NCI-H128 (cell line): ENCODE measurements around the gene CFAP57.
"Not testable (repeated sequence)": the region's sequence is repeated elsewhere in the genome, so short reads cannot be mapped to it uniquely, and the experiment has no call there.

Source experiments
- DNase-seq: peaks from one replicate; lab custom pipeline; 2025; ENCODE audit not compliant: unreplicated experiment; lab: John Stamatoyannopoulos, UW

CFAP57 gene

DNA sequence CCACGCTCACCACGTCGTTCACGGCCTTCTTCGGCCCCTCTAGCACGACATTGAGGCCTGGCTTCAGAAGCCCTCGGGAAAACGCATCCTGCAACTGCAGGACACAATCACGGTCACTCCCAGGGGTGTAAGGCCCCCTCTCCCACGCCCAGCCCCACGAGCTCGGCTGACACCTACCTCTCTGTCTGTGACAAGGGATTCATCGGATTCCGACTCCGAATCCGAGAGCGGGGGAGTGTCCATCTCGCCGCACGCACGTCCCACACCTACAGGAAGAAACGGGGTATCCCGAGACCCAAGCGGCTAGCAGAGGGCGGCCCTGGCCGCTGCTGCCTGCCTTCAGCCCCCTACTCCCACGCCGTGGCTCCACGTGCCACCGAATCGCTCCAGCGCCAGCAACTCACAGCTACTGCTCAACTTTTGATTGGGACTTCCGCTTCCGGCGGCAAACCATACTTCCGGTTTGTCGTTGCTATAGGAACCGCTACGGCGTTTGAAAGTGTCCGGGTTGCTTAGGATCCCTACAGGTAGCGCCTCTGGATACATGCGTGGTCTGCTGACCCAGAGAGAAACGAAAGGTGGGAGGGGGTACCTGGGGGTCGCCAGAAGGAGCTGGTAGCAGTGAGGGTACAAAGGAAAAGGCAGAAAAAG, at the start of gene CFAP57, which contains the start of gene EBNA1BP2:
TSS of gene CFAP57 (plus strand) at position 455 of the 651 bp plus-strand sequence. CDS start 424 bp downstream, outside the sequence.
TSS of gene EBNA1BP2 (minus strand) at position 415 of the 651 bp plus-strand sequence. CDS start at position 243, 172 bp downstream.
- DNase-seq: peak; percentile 74

DNA sequence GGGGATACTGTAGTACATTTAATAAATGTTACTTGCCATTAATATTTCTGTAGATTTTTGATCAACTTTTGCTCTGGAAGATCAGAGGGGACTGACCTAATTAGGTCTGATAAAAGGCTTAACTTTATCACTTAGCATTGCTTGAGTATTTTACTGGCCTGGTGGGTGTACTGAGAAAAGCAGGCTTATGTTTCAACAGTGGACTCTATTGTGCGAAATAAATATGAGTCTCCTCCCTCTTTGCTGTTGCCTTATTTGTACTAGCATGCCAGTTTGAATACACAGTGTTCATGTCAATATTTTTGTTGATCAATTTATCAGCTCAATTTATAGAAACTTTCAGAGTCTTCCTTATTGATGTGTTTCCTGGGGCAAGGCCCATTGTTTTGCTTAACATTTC, 49.1 kb upstream of the CFAP57 start:
- no peak for DNase-seq

DNA sequence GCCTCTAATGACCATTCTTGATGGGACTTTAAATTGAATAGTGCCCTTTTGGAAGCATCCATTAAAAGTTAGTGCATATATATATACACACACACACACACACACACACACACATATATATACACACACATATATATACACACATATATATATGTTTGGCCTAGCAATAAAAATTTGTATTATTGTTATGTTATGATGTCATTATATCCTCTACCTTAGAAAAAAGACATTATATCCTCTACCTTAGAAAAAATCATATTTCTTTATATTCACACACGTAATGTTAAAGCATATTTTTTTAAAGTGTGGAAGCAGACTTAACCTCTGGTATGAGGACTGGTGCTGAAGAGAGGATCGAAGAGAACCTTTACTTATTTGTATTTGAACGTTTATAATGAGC, 43.3 kb upstream of the CFAP57 start:
- no peak for DNase-seq

DNA sequence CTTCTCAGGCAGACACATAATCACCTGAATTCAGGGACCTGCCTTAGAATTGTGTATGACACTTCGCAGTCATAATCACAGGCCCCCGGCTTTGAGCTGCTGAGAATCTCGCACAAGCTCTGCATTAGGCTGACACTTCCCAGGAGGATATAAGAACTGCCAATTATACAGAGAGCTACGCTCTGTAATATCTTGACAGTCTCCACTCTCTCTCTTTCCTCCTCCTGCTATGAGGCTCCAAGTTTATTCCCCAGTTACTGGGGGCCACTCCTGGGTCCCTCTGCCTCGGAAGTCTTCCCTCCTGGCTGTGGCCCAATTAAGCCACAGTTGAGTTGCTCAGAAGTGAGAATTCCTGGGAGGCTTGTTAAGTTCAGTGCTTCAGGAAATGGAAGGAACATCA, 42.7 kb upstream of the CFAP57 start:
- no peak for DNase-seq

GRCh38 chr1:43134068-43134467, 38.1 kb upstream of the CFAP57 start:
- no peak for DNase-seq

DNA sequence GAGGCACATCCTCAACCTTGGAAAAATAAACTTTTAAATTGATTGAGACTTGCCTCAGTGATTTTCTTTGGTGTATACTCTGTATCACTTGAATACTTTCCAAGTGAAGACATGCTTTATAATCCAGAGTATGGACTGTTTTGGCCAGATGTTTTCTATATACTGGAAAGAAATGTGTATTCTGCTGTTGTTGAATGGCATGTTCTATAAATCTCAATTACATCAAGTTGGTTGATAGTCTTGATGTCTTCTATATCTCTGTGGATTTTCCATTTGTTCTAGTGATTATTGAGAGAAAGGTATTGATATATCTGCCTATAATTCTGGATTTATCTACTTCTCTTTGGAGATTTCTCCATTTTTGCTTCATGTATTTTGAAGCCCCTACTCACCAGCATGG, 37.5 kb upstream of the CFAP57 start:
- DNase-seq: no peak

DNA sequence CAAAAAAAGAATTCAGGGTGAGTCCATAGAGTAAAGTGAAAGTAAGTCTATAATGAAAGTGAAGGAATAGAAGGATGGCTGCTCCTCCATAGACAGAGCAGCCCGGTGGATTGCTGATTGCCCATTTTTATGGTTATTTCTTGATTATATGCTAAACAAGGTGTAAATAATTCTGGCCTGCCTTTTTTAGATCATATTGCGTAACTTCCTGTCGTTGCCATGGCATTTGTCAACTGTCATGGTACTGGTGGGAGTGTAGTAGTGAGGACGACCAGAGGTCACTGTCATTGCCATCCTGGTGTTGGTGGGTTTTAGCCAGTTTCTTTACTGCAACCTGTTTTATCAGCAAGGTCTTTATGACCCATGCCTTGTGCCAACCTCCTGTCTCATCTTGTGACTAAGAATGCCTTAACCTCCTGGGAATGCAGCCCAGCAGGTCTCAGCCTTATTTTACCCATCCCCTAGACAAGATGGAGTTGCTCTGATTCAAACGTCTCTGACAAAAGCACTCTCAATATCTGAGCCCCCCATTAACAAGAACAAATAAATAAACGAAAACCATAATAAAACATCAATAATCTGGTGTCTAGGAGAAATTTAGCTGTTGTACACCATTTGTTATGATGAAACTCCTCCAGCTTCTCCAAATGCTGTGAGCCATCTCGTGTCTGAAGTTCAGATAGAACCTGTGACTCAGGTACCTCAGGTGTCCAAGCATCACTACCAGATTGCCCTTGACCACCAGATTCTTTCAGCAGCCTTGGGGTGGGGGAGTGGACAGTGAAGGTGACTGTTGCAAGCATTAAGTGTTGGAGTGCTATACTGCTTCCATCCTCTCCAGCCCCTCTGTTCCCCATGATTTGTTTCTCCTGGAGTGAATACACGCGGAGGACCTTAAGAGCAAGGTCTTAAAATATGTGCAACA, 36.0 kb upstream of the CFAP57 start:
- DNase-seq: no peak

DNA sequence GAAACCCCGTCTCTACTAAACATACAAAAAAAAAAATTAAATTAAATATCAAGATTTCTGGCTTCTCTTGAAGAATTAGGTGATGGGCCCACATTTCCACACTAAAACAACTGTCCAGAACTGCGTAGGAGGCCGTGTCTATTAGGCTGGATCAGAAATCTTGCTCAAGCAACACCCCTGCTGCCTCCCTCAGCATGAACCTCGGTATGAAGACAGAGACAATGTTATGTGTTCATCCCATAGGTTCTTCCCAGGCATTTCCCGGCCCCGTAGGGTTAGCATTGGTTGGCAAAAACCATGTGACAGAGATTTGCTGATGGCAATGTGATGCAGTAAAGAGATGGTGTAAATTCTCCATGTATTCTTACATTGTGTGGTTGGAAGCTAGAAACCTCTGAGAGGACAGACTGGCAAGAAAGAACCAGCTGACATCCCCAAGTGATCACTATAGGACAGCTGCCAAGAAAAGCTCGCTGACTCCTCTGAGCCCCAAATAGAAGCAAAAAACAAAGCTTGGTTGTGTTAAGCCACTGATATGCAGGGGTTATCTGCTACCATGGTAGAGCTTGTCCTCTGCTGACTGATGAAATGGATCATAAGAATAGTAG, 34.6 kb upstream of the CFAP57 start:
- no peak for DNase-seq

GRCh38 chr1:43139295-43139694, 32.8 kb upstream of the CFAP57 start:
- DNase-seq: not testable (repeated sequence)

DNA sequence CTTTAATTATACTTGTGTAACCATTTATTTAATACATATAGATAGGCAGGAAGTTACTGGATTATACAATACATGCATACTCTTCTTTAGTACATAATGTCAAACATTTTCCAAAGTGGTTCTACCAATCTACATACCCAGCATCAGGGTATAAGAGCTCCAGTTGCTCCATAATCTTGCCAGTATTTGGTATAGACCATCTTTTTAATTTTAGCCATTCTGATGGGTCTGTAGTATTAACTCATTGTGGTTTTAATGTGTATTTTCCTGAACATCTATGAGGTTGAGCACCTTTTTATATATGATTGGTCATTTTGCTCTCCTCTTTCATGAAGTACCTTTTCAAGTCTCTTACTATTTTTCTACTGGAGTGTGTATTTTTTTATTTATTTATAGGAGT, 32.1 kb upstream of the CFAP57 start:
- no peak for DNase-seq

GRCh38 chr1:43140583-43140982, 31.5 kb upstream of the CFAP57 start:
- no peak for DNase-seq

GRCh38 chr1:43143441-43143888, 28.7 kb upstream of the CFAP57 start:
- no peak for DNase-seq

DNA sequence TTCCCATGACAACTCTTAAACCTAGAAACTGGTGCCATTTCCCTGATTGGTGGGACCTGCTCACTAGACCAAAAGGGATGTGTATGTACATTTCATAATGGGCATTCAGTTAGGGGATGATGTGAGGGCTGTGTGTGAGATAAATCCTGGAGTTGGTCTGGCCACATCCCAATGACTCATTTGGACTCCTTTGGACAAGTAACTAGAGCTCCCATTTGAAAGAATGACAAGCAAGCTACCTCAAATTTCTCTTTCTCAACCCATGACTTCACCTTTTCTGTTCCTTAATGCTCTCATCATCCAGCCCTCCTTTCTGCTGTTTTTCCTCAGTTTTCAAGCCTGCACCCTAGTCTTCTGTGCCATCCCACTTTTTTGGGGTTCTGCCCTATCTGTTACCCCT, 27.9 kb upstream of the CFAP57 start:
- no peak for DNase-seq

GRCh38 chr1:43147625-43148327, 24.4 kb upstream of the CFAP57 start:
- DNase-seq: peak; percentile 93

GRCh38 chr1:43149889-43150288, 22.2 kb upstream of the CFAP57 start:
- no peak for DNase-seq

DNA sequence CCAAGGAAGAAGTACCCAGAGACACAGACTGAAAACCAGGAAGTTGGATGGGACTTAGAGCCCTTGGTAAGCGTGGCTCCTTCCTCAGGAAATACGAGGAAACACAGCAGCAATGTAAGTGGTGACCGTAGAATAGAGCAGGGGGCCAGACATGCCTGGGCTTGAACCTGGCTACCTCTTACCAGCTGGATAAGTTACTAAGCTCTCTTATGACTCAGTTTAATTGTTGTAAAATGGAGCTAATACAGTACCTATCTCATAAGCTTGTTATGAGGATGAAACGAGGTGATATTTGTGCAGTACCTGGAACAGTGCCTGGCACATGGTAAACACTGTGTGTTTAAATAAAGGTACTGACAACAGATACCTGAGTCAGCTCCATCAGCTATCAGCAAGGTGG, 19.3 kb upstream of the CFAP57 start:
- no peak for DNase-seq

DNA sequence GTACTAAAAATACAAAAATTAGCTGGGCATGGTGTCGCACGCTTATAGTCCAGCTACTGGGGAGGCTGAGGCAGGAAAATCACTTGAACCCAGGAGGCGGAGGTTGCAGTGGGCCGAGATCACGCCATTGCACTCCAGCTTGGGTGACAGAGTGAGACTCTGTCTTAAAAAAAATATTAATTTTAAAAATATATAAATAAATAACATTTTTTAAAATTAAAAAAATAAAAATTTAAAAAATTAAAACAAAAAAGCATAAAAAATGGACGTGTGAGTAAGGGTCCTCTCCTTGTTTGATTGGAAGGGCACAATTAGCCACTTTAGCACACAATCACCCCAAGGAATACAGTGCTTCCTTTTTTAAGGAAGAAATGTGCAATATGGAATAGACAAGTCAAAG, 18.7 kb upstream of the CFAP57 start:
- no peak for DNase-seq

DNA sequence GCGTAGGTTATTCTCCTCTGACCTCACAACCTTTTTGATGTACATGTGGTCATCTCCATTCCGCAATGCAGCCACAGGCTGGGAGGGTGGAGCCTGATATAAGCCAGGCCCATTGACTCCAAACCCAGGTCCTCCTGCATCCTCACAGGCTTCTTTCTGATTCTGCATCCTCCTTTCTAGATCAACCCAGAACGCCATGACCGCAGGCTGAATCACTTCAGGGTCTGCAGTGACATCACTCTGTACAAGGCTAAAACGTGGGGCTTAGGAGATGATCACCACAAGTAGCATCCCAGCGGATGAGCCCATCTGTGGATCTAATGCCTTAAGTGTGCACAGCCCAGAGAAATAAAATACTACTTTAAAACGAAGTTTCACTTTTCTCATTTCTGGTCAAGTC, 16.1 kb upstream of the CFAP57 start:
- no peak for DNase-seq

DNA sequence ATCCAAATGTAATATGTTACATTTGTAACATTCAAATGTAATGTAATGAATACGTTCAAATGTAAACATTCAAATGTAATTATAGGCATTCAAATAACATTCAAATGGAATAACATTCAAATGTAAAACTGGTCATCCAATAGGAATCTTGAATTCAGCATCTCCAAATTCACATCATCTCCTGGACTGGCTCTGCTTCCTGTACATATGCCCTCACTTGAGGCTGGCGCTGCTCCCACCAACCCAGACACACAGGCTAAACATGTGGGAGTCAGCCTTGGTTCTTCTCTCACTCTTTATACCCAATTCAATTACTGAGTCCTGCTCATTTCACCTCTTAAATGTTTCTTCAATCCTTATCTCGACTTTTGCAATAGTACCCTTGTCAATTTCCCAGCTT, 7.0 kb upstream of the CFAP57 start:
- no peak for DNase-seq

- no peak for DNase-seq
Measured at GRCh38 chr1:43165765-43166164, 6.4 kb upstream of the CFAP57 start.

DNA sequence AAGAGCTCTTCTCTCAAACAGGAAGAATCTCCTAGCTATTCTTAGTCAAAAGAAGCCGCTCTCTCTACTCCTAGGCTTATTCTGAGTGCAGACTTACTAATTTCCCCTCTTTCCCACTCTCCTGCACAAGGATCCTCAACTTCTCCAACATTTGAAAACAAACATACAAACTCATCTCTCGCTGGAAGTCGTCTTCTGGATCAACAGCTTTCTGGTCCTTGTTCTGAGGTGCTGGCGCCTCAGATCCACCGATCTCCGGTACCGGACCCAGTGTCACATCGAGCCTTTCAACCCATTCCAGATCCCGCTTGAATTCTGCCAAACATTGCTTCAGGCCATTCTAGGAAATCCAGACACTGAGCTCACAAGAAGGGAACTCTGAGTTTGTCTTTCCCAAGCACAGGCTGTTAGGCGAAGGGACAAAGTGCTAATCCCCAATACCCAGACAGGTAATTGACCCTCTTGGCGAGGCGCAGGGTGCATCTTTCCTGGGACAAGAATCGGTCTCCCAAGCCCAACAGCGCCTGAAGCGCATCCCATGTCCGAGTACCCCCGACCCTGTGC, 736 bp upstream of the CFAP57 start:
- no peak for DNase-seq
